Activated CD8-positive, alpha-beta T cell treated with anti-CD3 and anti-CD28 coated beads, Interleukin-2, amount 10 ng/mL, durations not matched to agents 7 days and 5 days (primary cell): ENCODE measurements around the gene PRDM12. TPM values are rescaled to one million over a fixed set of nuclear protein-coding genes. Genes with fewer than 3 reads are reported as not detected.

Experiments used
- ATAC-seq: fragments of 150-1000 bp; cut with Tn5 transposase; one replicate; pipeline ENCODE4 v1.10.0; 2021; ENCODE audit warnings: moderate library complexity
- CTCF ChIA-PET: fragments of 350-600 bp; sonication (Branson Sonifier 250); formaldehyde crosslinking; loops from one replicate; lab custom pipeline; 2021; ENCODE audit warnings: antibody characterized with exemption; lab: Charles Lee
- POLR2A ChIA-PET: fragments of 350-600 bp; sonication (Branson Sonifier 250); formaldehyde crosslinking; loops from one replicate; lab custom pipeline; 2021; ENCODE audit warnings: antibody characterized with exemption; lab: Charles Lee
- DNase-seq: peaks from one replicate; pipeline ENCODE4 v3.0.0-alpha.2; 2020
- H3K27ac Mint-ChIP-seq: one replicate; pipeline ENCODE4 v1.8.0; 2021; ENCODE audit warnings: mild to moderate bottlenecking, mixed read lengths
- H3K27me3 Mint-ChIP-seq: one replicate; pipeline ENCODE4 v1.8.0; 2021; ENCODE audit warnings: low read depth, mixed read lengths
- H3K36me3 Mint-ChIP-seq: one replicate; pipeline ENCODE4 v1.8.0; 2021; ENCODE audit warnings: low read depth, mixed read lengths
- H3K4me1 Mint-ChIP-seq: one replicate; pipeline ENCODE4 v1.8.0; 2021; ENCODE audit warnings: low read depth, mixed read lengths
- H3K4me3 Mint-ChIP-seq: one replicate; pipeline ENCODE4 v1.8.0; 2021; ENCODE audit warnings: mild to moderate bottlenecking, mixed read lengths
- H3K9me3 Mint-ChIP-seq: one replicate; pipeline ENCODE4 v1.8.0; 2022; ENCODE audit warnings: mixed read lengths; ENCODE audit not compliant: insufficient read depth
- microRNA-seq: library from miRNA; unstranded; fragments of <30 nt; microRNA quantifications from one replicate; pipeline ENCODE4 v1.2.0, GENCODE V29; 2022
- total RNA-seq, 2 experiments: library from RNA; stranded (reverse); gene quantifications; one replicate each; pipeline ENCODE4 v1.2.3, GENCODE V29; 2021

The PRDM12 gene
- total RNA-seq, 2 experiments from 2014 or later, result not detected

- Mint-ChIP-seq H3K27ac (no peak overlapping the region), H3K4me3 (peak overlapping the region; percentile 87), H3K4me1 (peaks cover 38% of the 10 kb centered on the region), H3K36me3 (peaks cover 6% of the 10 kb centered on the region), H3K9me3 (no peaks in the 10 kb centered on the region), H3K27me3 (no peaks in the 10 kb centered on the region)
- no peak for ATAC-seq
- ChIA-PET CTCF (interaction anchor here (0.9 to 4.5 kb wide), 5 partner anchors 13 to 332 kb away, joined by 3 to 29 read pairs (median 3); no protein-coding TSS in a partner anchor), POLR2A (no interaction called here)
- no peak for DNase-seq
These were observed 50.3 kb downstream of the PRDM12 start for GRCh38 chr9:130714586-130715110.

- Mint-ChIP-seq H3K4me3 (peak overlapping the region; percentile 87), H3K27ac (no peak overlapping the region), H3K4me1 (peaks cover 38% of the 10 kb centered on the region), H3K9me3 (no peaks in the 10 kb centered on the region), H3K36me3 (peaks cover 6% of the 10 kb centered on the region), H3K27me3 (no peaks in the 10 kb centered on the region)
- ChIA-PET POLR2A (interaction anchor here (0.6 kb wide), 1 partner anchor 136 kb away, joined by 3 read pairs; the partner anchor contains the start of gene FUBP3), CTCF (interaction anchor here (0.9 to 4.5 kb wide), 5 partner anchors 14 to 331 kb away, joined by 3 to 29 read pairs (median 3); no protein-coding TSS in a partner anchor)
- ATAC-seq, result no peak
- DNase-seq, result no peak
These were observed 50.9 kb downstream of the PRDM12 start for GRCh38 chr9:130715270-130715669.

DNA sequence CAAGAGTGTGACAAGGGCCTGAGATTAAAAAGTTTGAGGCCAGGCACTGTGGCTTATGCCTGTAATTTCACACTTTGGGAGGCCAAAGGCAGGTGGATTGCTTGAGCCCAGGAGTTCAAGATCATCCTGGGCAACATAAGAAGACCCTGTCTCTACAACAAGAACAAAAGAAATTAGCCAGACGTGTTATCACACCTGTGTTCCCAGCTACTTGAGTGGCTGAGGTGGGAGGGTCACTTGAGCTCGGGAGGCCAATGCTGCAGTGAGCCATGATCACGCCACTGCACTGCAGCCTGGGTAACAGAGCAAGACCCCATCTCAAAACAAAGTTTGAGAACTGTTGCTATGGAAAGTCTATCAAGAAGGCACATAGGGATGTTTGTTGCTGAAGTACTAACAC lies 54.2 kb downstream of the PRDM12 start:
- CTCF ChIA-PET, result no interaction called here
- Mint-ChIP-seq H3K9me3 (no peaks in the 10 kb centered on the region), H3K4me1 (peaks cover 32% of the 10 kb centered on the region)

GRCh38 chr9:130720762-130721161 lies 56.4 kb downstream of the PRDM12 start:
- Mint-ChIP-seq H3K4me1 (peaks cover 10% of the 10 kb centered on the region), H3K27me3 (no peaks in the 10 kb centered on the region), H3K9me3 (no peaks in the 10 kb centered on the region), H3K27ac (no peak overlapping the region), H3K4me3 (no peak overlapping the region), H3K36me3 (peaks cover 3% of the 10 kb centered on the region)
- DNase-seq (no peak), ATAC-seq (no peak)
- CTCF ChIA-PET, result no interaction called here
- POLR2A ChIA-PET, result no interaction called here

More for the DNA sequence above, 54.2 kb downstream of the PRDM12 start:
- POLR2A ChIA-PET, result no interaction called here
- Mint-ChIP-seq H3K27me3 (no peaks in the 10 kb centered on the region), H3K27ac (no peak overlapping the region), H3K4me3 (no peak overlapping the region), H3K36me3 (peaks cover 6% of the 10 kb centered on the region)
- ATAC-seq (no peak), DNase-seq (no peak)

GRCh38 chr9:130728721-130729120 lies 64.3 kb downstream of the PRDM12 start:
- Mint-ChIP-seq H3K36me3 (peaks cover 4% of the 10 kb centered on the region), H3K27me3 (no peaks in the 10 kb centered on the region), H3K4me1 (peaks cover 2% of the 10 kb centered on the region), H3K27ac (no peak overlapping the region), H3K4me3 (no peak overlapping the region), H3K9me3 (no peaks in the 10 kb centered on the region)
- CTCF ChIA-PET, result interaction anchor here (2.9 kb wide), 1 partner anchor 28 kb away, joined by 10 read pairs; no protein-coding TSS in a partner anchor
- ATAC-seq (no peak), DNase-seq (no peak)
- POLR2A ChIA-PET, result no interaction called here

DNA sequence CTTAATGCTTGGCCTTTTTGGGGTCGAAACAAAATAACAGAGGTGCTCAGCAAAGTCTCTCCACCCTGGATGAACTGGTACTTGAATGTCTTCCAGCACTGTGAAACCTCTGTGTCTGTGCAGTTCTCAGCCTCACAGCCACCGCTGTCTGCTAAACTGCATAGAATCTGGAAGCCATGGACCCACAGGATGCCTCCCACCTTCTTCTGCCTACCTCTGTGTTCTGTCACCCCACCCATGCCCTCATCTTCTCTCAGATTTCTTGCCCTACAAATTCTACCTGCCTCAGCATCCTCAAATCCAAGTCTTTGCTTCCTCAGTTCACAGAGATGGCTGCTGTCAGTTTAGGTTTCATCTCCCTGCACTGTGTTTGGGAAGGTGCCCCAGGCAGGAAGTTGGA lies 64.8 kb downstream of the PRDM12 start:
- DNase-seq (no peak), ATAC-seq (no peak)
- ChIA-PET POLR2A (no interaction called here), CTCF (no interaction called here)
- H3K27ac Mint-ChIP-seq, result no peak overlapping the region
- H3K36me3 Mint-ChIP-seq, result peaks cover 4% of the 10 kb centered on the region
- peaks cover 2% of the 10 kb centered on the region for H3K4me1 Mint-ChIP-seq
- H3K9me3 Mint-ChIP-seq, result no peaks in the 10 kb centered on the region
- H3K4me3 Mint-ChIP-seq, result no peak overlapping the region
- H3K27me3 Mint-ChIP-seq, result no peaks in the 10 kb centered on the region

- DNase-seq (no peak), ATAC-seq (no peak)
- ChIA-PET CTCF (interaction anchor here (0.7 to 1.8 kb wide), 3 partner anchors 24 to 1329 kb away, joined by 3 to 5 read pairs (median 3); no protein-coding TSS in a partner anchor), POLR2A (no interaction called here)
- Mint-ChIP-seq H3K36me3 (peaks cover 4% of the 10 kb centered on the region), H3K9me3 (no peaks in the 10 kb centered on the region), H3K4me3 (no peak overlapping the region), H3K27me3 (no peaks in the 10 kb centered on the region), H3K4me1 (peaks cover 2% of the 10 kb centered on the region), H3K27ac (no peak overlapping the region)
These were observed 67.0 kb downstream of the PRDM12 start for GRCh38 chr9:130731355-130731754.

- ChIA-PET POLR2A (no interaction called here), CTCF (interaction anchor here (0.6 to 1.8 kb wide), 4 partner anchors 15 to 104 kb away, joined by 3 to 5 read pairs (median 3); no protein-coding TSS in a partner anchor)
- Mint-ChIP-seq H3K27ac (no peak overlapping the region), H3K27me3 (no peaks in the 10 kb centered on the region), H3K4me1 (peaks cover 2% of the 10 kb centered on the region), H3K9me3 (no peaks in the 10 kb centered on the region), H3K36me3 (peaks cover 4% of the 10 kb centered on the region), H3K4me3 (no peak overlapping the region)
- no peak for ATAC-seq
- DNase-seq, result no peak
These were observed 67.7 kb downstream of the PRDM12 start for GRCh38 chr9:130732136-130732535.

Small RNA genes lying within 50 kb of the gene (microRNA-seq; reads per million reads assigned to microRNA genes)
- not detected for gene MIR6856

Other genes with a start within 250 kb of the PRDM12 start
- 1 to 10 TPM; 1.8 to 3.1 TPM for gene ASS1, start 219.6 kb upstream of the PRDM12 start, total RNA-seq
- 10 to 100 TPM; 36.4 to 40.8 TPM for gene FUBP3, start 85.0 kb upstream of the PRDM12 start, total RNA-seq
- gene EXOSC2, start 29.2 kb downstream of the PRDM12 start, total RNA-seq, result 10 to 100 TPM; 59.6 to 61.6 TPM
- gene ABL1, start 170.7 kb downstream of the PRDM12 start, total RNA-seq, result 10 to 100 TPM; 31.7 to 34.1 TPM
- gene QRFP, start 232.2 kb downstream of the PRDM12 start, total RNA-seq, result not detected